HepG2 (cell line): ENCODE data around the gene TEAD1. TPM values are rescaled to one million over a fixed set of nuclear protein-coding genes. Genes with fewer than 3 reads are reported as not detected.

ENCODE experiments used
- DMAP1 ChIP-seq: IDR thresholded peaks from 2 replicates; pipeline ENCODE4 v1.6.1; 2016
- GLI4 ChIP-seq: sonication (generic); formaldehyde crosslinking; IDR thresholded peaks from 2 replicates; pipeline ENCODE4 v1.5.1; 2020; ENCODE audit warnings: missing genetic modification reagents, mild to moderate bottlenecking, moderate library complexity, borderline replicate concordance
- HNRNPH1 ChIP-seq: fragments of 200-400 bp; formaldehyde crosslinking; optimal IDR thresholded peaks from 2 replicates; pipeline ENCODE3; 2017; ENCODE audit warnings: mild to moderate bottlenecking, low read depth, low read length
- HOXA3 ChIP-seq: sonication (generic); formaldehyde crosslinking; IDR thresholded peaks from 2 replicates; pipeline ENCODE4 v1.5.0; 2020; ENCODE audit warnings: missing genetic modification reagents
- KDM5B ChIP-seq: sonication (generic); formaldehyde crosslinking; IDR thresholded peaks from 2 replicates; pipeline ENCODE4 v1.4.0; 2020; ENCODE audit warnings: missing genetic modification reagents, mild to moderate bottlenecking, borderline replicate concordance
- MBD4 ChIP-seq: IDR thresholded peaks from 2 replicates; pipeline ENCODE4 v1.6.1; 2012; ENCODE audit warnings: low read length, inconsistent platforms, borderline replicate concordance
- MTA1 ChIP-seq: sonication (generic); formaldehyde crosslinking; IDR thresholded peaks from 2 replicates; pipeline ENCODE4 v1.4.0; 2020; ENCODE audit warnings: missing genetic modification reagents, mild to moderate bottlenecking, borderline replicate concordance
- ZNF326 ChIP-seq: sonication (generic); formaldehyde crosslinking; IDR thresholded peaks from 2 replicates; pipeline ENCODE4 v1.4.0; 2020; ENCODE audit warnings: missing genetic modification reagents, borderline replicate concordance
- polyA plus RNA-seq, 8 experiments: library from polyadenylated mRNA; depleted of rRNA in 3 of 8; stranded (reverse) in 7 of 8; unstranded in 1 of 8; fragments of >200 nt; fragmentation: Illumina TruSeq in 4 of 8; extraction: Trizol in 4 of 8; gene quantifications; 2 replicates each; pipeline versions ENCODE4 v1.2.1 to v1.2.3, GENCODE V29; 2011 to 2016; ENCODE audit warnings: low read depth in 4 of 8, missing spikeins in 1 of 8, mixed read lengths in 1 of 8; ENCODE audit not compliant: insufficient read depth in 1 of 8
- total RNA-seq, 5 experiments: library from RNA; depleted of rRNA; stranded (reverse); fragments of >200 nt; fragmentation: Illumina TruSeq; extraction: Trizol; gene quantifications; 2 replicates each; pipeline ENCODE4 v1.2.3, GENCODE V29; 2016; ENCODE audit warnings: low read depth in 1 of 5
- TF ChIP-seq, protein P1 (sequence below), 2 experiments: sonication (generic) in 1 of 2; formaldehyde crosslinking in 1 of 2; IDR thresholded peaks; 2 replicates each; pipeline versions ENCODE4 v1.6.1 to v1.9.0; 2014 to 2022; ENCODE audit warnings: antibody characterized with exemption in 1 of 2, borderline replicate concordance in 1 of 2, inconsistent platforms in 1 of 2, low read depth in 1 of 2, missing genetic modification reagents in 1 of 2
- TF ChIP-seq, protein P2 (sequence below): IDR thresholded peaks from 2 replicates; pipeline ENCODE4 v1.6.1; 2016; ENCODE audit warnings: mild to moderate bottlenecking
- TF ChIP-seq, protein P3 (sequence below), 2 experiments: IDR thresholded peaks; 2 replicates each; pipeline ENCODE4 v1.6.1; 2011 to 2012; ENCODE audit warnings: low read length in 2 of 2, borderline replicate concordance in 1 of 2, low read depth in 1 of 2, mild to moderate bottlenecking in 1 of 2, moderate library complexity in 1 of 2
- TF ChIP-seq, protein P4 (sequence below): conservative IDR thresholded peaks from 2 replicates; pipeline ENCODE4 v1.6.1; 2018; ENCODE audit warnings: missing genetic modification reagents

TEAD1 gene
- total and polyA plus RNA-seq, 2 of the 13 experiments (the other 11 are each of a cell fraction or from before 2014, with no cell fraction given), result 20.1 to 30.5 TPM

DNA sequence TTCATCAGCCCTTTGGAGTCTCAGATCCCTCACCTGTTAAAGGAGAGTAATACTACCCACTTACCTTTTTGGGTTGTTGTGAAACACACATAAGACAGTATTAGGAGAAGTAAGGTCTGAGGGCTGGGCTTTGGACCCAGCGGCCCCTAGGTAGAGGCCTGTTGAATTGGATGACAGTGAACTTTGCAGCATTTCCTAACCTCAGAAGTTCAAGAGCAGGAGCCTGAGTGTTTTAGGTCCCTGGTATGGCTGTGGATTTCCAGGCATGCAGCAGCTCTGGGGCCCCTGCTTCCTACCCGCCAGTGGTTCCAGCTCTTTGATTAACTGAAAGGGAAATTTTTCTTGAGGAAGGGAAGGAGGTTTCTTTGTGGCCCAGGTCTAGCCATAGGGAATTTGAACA lies 58.9 kb downstream of the TEAD1 start (continued):
- TF ChIP-seq, protein P1, sequence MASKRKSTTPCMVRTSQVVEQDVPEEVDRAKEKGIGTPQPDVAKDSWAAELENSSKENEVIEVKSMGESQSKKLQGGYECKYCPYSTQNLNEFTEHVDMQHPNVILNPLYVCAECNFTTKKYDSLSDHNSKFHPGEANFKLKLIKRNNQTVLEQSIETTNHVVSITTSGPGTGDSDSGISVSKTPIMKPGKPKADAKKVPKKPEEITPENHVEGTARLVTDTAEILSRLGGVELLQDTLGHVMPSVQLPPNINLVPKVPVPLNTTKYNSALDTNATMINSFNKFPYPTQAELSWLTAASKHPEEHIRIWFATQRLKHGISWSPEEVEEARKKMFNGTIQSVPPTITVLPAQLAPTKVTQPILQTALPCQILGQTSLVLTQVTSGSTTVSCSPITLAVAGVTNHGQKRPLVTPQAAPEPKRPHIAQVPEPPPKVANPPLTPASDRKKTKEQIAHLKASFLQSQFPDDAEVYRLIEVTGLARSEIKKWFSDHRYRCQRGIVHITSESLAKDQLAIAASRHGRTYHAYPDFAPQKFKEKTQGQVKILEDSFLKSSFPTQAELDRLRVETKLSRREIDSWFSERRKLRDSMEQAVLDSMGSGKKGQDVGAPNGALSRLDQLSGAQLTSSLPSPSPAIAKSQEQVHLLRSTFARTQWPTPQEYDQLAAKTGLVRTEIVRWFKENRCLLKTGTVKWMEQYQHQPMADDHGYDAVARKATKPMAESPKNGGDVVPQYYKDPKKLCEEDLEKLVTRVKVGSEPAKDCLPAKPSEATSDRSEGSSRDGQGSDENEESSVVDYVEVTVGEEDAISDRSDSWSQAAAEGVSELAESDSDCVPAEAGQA (IDR thresholded peaks at IDR 0.05; ENCODE audit: low read depth), result no peak
- TF ChIP-seq, protein P1 (CRISPR knock-in tag; IDR thresholded peaks at IDR 0.05; ENCODE audit: borderline replicate concordance), result no peak
- TF ChIP-seq, protein P2, sequence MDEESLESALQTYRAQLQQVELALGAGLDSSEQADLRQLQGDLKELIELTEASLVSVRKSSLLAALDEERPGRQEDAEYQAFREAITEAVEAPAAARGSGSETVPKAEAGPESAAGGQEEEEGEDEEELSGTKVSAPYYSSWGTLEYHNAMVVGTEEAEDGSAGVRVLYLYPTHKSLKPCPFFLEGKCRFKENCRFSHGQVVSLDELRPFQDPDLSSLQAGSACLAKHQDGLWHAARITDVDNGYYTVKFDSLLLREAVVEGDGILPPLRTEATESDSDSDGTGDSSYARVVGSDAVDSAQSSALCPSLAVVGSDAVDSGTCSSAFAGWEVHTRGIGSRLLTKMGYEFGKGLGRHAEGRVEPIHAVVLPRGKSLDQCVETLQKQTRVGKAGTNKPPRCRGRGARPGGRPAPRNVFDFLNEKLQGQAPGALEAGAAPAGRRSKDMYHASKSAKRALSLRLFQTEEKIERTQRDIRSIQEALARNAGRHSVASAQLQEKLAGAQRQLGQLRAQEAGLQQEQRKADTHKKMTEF (CRISPR knock-in tag), result 0 out of 2 replicates have a peak, but pooled peaks have one; percentile 38
- TF ChIP-seq HOXA3 (CRISPR knock-in tag) (0 out of 2 replicates have a peak, but pooled peaks have one; percentile 24), KDM5B (CRISPR knock-in tag) (no peak), MTA1 (CRISPR knock-in tag) (no peak), ZNF326 (CRISPR knock-in tag) (no peak), GLI4 (CRISPR knock-in tag) (no peak), HNRNPH1 (no peak), DMAP1 (CRISPR knock-in tag) (no peak), MBD4 (no peak)
- TF ChIP-seq, protein P3, sequence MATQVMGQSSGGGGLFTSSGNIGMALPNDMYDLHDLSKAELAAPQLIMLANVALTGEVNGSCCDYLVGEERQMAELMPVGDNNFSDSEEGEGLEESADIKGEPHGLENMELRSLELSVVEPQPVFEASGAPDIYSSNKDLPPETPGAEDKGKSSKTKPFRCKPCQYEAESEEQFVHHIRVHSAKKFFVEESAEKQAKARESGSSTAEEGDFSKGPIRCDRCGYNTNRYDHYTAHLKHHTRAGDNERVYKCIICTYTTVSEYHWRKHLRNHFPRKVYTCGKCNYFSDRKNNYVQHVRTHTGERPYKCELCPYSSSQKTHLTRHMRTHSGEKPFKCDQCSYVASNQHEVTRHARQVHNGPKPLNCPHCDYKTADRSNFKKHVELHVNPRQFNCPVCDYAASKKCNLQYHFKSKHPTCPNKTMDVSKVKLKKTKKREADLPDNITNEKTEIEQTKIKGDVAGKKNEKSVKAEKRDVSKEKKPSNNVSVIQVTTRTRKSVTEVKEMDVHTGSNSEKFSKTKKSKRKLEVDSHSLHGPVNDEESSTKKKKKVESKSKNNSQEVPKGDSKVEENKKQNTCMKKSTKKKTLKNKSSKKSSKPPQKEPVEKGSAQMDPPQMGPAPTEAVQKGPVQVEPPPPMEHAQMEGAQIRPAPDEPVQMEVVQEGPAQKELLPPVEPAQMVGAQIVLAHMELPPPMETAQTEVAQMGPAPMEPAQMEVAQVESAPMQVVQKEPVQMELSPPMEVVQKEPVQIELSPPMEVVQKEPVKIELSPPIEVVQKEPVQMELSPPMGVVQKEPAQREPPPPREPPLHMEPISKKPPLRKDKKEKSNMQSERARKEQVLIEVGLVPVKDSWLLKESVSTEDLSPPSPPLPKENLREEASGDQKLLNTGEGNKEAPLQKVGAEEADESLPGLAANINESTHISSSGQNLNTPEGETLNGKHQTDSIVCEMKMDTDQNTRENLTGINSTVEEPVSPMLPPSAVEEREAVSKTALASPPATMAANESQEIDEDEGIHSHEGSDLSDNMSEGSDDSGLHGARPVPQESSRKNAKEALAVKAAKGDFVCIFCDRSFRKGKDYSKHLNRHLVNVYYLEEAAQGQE (IDR thresholded peaks at IDR 0.05; ENCODE audit: borderline replicate concordance in 1 of 2, low read depth in 1 of 2, low read length in 2 of 2), result peak in 1 of 2 experiments; percentile 53; a peak in 1 of 4 replicates
- TF ChIP-seq, protein P4, sequence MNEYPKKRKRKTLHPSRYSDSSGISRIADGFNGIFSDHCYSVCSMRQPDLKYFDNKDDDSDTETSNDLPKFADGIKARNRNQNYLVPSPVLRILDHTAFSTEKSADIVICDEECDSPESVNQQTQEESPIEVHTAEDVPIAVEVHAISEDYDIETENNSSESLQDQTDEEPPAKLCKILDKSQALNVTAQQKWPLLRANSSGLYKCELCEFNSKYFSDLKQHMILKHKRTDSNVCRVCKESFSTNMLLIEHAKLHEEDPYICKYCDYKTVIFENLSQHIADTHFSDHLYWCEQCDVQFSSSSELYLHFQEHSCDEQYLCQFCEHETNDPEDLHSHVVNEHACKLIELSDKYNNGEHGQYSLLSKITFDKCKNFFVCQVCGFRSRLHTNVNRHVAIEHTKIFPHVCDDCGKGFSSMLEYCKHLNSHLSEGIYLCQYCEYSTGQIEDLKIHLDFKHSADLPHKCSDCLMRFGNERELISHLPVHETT (CRISPR knock-in tag), result no peak
